ENCODE data around the gene ACMSD.

Gene ACMSD

DNA sequence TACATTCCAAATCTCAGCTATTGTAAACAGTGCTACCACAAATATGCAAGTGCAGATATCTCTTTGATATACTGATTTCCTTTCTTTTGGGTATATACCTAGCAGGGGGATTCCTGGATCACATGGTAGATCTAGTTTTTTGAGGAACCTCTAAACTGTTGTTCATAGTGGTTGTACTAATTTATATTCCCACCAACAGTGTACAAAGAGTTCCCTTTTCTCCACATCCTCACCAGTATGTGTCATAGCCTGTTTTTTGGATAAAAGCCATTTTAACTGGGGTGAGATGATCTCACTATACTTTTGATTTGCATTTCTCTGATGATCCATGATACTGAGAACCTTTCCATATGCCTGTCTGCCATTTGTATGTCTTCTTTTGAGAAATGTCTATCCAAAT, 73.9 kb downstream of the ACMSD start:
- DNase-seq (ENCODE audit: low read depth in 2 of 2): peak; percentile 14 to 78
- H3K4me3 ChIP-seq (replicated peaks in 1 of 2; ENCODE audit: low read depth in 2 of 2, low read length in 2 of 2): no peak overlapping the region
- no peak for TF ChIP-seq CTCF (IDR thresholded peaks at IDR 0.05; ENCODE audit: low read depth, low read length)

GRCh38 chr2:134917360-134917865, 79.0 kb downstream of the ACMSD start:
- no peak for DNase-seq (ENCODE audit: low read depth in 2 of 2)

DNA sequence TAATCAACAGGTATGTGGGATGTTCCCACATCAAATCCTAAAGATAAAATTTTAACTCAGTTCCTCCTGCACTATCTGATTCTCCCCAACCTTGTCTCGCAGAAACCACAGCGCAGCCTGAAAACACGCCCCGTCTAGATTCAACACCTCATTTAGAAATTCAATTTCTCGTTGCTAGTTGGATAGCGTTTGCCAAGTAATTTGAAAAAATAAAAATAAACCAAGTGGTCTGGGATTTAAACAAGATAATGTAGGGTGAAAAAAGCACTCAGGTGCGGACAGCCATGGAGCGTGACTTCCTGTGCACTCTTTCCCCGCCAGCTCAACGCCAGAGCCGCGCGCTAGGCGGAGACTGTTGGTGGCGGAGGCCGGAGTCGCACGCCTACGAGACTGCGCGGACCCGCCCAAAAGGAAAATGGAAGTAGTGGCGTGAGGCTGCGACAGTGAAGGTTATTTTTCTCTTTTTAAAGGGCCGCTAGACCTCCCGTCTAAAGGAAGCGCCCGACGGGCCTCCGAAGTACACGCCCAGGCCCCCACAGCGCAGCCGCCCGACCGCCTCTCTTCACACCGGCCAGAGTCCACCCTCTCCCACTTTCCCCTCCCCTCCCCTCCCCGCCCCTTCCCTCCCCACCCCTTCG, 79.6 kb downstream of the ACMSD start:
- TF ChIP-seq CTCF (IDR thresholded peaks at IDR 0.05; ENCODE audit: low read depth, low read length): peak; percentile 37
- no peak for DNase-seq (ENCODE audit: low read depth in 2 of 2)
- peak overlapping the region; percentile 82 to 93 for H3K4me3 ChIP-seq (replicated peaks in 1 of 2; ENCODE audit: low read depth in 2 of 2, low read length in 2 of 2)

More at GRCh38 chr2:134917360-134917865, 79.0 kb downstream of the ACMSD start:
- TF ChIP-seq CTCF (IDR thresholded peaks at IDR 0.05; ENCODE audit: low read depth, low read length): no peak
- peak overlapping the region; percentile 82 to 93 for H3K4me3 ChIP-seq (replicated peaks in 1 of 2; ENCODE audit: low read depth in 2 of 2, low read length in 2 of 2)

DNA sequence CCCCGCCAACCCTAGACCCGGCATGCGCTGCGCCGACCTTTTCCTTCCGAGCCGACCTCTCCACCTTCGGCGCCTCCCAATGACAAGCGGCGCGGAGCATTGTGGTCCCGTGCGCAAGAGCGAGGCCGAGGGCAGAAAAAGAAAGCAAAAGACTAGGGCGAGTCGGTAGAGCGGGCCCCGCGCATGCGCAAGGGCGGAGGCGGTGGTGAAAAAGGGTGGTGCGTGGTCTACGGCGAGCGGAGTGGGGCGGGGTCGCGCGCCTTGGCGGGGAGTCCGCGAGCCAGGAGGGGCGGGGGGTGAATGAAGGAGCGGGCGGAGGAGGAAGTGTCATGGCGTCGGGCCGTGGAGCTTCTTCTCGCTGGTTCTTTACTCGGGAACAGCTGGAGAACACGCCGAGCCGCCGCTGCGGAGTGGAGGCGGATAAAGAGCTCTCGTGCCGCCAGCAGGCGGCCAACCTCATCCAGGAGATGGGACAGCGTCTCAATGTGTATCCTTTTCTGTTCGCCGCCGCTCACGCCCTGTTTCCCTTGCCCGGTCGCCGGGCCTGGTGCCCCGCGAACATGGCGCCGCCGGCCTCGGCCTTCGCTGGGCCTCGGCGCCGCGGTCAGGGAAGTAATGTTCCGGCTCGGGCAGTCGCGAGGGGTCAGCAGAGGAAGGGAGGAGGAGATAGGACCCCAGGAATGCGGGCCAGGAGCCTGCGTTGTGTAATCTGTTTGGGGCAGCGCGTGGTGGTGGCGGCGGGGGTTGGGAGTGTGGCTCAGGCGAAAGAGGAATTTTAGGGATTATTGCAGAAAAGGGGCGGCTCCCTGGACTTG, 80.3 kb downstream of the ACMSD start, which contains the start of gene CCNT2:
Gene CCNT2 (plus strand): TSS at position 297 of the 815 bp plus-strand sequence. CDS start 33 bp downstream, at position 330.
- H3K4me3 ChIP-seq (replicated peaks in 1 of 2; ENCODE audit: low read depth in 2 of 2, low read length in 2 of 2): peak within 1 kb of the TSS; percentile 82 to 93
- DNase-seq (ENCODE audit: low read depth in 2 of 2): peak; percentile 99 to 100
- TF ChIP-seq CTCF (IDR thresholded peaks at IDR 0.05; ENCODE audit: low read depth, low read length): no peak

DNA sequence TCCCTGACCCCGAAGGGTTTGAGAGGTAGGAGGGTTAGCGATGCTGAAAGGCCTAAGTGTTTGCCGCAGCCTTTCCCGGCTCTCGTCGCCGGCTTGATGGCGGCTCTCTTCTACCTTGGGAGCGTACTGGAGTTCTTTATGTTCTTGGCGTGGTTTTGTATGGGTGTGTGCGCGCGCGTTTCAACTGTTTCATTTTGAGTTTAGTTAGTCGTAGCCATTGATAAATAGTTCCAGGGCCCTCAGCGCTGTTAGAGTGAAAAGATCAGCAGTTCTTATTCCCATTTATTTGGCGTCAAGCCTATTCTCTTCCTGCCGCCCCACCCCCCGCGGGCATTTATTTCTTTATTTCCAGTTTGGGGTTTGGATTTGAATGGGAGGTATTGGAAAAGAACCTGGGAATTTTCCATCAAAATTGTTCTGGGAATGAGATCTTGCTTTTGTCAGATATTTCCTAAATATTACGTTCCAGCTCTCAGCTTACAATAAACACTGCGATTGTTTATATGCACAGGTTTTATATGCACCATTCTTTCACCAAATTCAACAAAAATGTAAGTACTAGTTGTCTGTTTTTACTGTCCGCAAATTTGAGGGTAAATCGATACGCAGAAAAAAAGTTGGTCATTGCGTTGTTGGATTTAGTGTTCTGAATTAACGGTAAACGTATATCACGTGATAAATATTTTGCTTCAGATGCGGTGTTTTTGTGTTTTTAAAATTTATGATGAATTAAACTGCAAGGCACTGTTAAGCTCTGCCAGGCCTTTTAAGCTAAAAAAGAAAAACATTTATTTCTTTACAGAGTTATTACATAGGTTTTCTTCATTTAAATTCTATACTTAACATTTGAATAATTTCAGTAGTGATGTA, 81.2 kb downstream of the ACMSD start:
- peak overlapping the region; percentile 82 to 93 for H3K4me3 ChIP-seq (replicated peaks in 1 of 2; ENCODE audit: low read depth in 2 of 2, low read length in 2 of 2)
- TF ChIP-seq CTCF (IDR thresholded peaks at IDR 0.05; ENCODE audit: low read depth, low read length): no peak
- DNase-seq (ENCODE audit: low read depth in 2 of 2): peak in 1 of 2 donors; percentile 40

- TF ChIP-seq CTCF (IDR thresholded peaks at IDR 0.05; ENCODE audit: low read depth, low read length): no peak
- DNase-seq (ENCODE audit: low read depth in 2 of 2): no peak
- no peak overlapping the region for H3K4me3 ChIP-seq (replicated peaks in 1 of 2; ENCODE audit: low read depth in 2 of 2, low read length in 2 of 2)
These were observed 86.5 kb downstream of the ACMSD start for GRCh38 chr2:134924912-134925311.
